Activated CD8-positive, alpha-beta memory T cell treated with anti-CD3 and anti-CD28 coated beads, Interleukin-2, amount 10 ng/mL, durations not matched to agents 7 days and 5 days (primary cell): Measurements from ENCODE around the gene FAM53A. TPM values are rescaled to one million over a fixed set of nuclear protein-coding genes. Genes with fewer than 3 reads are reported as not detected.

Source experiments
- ATAC-seq: fragments of 150-1000 bp; cut with Tn5 transposase; one replicate; pipeline ENCODE4 v1.10.0; 2021; ENCODE audit warnings: moderate library complexity
- CTCF ChIA-PET: fragments of 350-600 bp; sonication (Branson Sonifier 250); formaldehyde crosslinking; loops from one replicate; lab custom pipeline; 2021; ENCODE audit warnings: antibody characterized with exemption; lab: Charles Lee
- DNase-seq: peaks from one replicate; pipeline ENCODE4 v3.0.0-alpha.2; 2020
- H3K27ac Mint-ChIP-seq: one replicate; pipeline ENCODE4 v1.8.0; 2021; ENCODE audit warnings: mild to moderate bottlenecking, mixed read lengths
- H3K27me3 Mint-ChIP-seq: one replicate; pipeline ENCODE4 v1.8.0; 2021; ENCODE audit warnings: mixed read lengths
- H3K36me3 Mint-ChIP-seq: one replicate; pipeline ENCODE4 v1.8.0; 2021; ENCODE audit warnings: mild to moderate bottlenecking, mixed read lengths
- H3K4me1 Mint-ChIP-seq: one replicate; pipeline ENCODE4 v1.8.0; 2021; ENCODE audit warnings: mixed read lengths
- H3K4me3 Mint-ChIP-seq: one replicate; pipeline ENCODE4 v1.8.0; 2021; ENCODE audit warnings: mild to moderate bottlenecking, moderate library complexity, mixed read lengths
- H3K9me3 Mint-ChIP-seq: one replicate; pipeline ENCODE4 v1.8.0; 2022; ENCODE audit warnings: low read depth, mixed read lengths
- total RNA-seq, 2 experiments: library from RNA; stranded (reverse); gene quantifications; one replicate each; pipeline ENCODE4 v1.2.3, GENCODE V29; 2021

Gene FAM53A
- total RNA-seq, 2 experiments from 2014 or later, result 0.23 to 1.6 TPM

DNA sequence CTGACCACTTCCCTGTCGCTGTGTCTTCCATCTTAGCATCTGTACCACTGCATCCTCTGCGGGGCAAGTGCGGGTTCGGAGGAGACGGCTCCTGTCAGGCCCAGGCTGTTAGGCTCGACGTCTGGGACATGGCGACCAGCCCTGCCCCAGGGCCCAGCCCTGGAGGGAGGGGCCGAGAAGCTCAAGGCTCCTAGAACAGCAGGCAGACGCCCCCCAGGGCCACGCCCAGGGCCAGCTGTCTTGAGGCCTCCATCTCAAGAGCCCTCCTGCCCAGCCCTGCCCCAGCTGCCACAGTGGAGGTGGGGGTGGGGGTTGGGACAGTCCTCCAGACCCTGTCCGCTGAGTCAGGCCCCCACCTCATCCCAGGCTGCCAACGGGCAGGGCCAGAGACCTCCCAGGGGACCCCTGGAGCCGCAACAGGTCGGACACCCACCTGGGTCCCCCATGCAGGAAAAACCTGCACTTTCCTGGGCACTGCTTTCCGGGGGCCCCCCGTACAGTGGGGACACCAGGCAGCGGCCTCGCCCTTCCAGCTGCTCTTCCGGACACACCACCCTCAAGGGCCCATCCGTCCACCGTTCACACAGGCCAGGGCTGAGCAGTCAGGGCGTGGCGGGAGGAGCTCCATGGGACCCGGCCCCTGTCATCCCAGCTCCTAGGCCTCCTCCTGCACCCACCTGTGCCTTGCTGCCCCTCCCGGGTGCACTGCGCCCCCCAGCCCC is 83.1 kb downstream of the FAM53A start:
- Mint-ChIP-seq H3K27ac (no peak overlapping the region), H3K27me3 (no peaks in the 10 kb centered on the region), H3K4me3 (no peak overlapping the region), H3K4me1 (peaks cover 16% of the 10 kb centered on the region), H3K36me3 (no peaks in the 10 kb centered on the region), H3K9me3 (no peaks in the 10 kb centered on the region)
- CTCF ChIA-PET, result no interaction called here
- no peak for ATAC-seq
- DNase-seq, result no peak

DNA sequence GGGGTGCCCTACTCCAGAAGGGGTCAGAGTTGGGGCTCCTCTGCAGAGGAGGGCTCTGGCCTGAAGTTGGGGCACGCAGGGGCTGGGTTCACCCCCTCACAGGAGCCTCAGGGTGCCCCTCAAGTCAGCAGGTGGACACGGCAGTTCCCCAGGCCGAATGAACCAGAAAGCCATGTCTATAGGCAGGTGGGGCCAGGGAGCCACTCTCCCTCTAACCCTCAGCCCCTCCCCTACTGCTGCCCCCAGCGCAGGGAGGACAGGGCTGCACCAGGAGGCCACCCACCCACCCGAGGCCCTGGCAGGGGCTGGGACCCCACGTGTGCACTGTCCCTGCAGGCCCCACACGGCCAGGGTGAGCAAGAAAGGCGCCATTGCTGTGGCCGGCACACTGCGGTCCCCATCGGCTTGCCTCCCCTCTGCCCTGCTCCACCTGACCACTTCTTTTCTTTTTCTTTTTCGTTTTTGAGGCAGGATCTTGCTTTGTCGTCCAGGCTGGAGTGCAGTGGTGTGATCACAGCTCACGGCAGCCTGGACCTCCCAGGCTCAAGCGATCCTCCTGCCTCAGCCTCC is 83.8 kb downstream of the FAM53A start:
- no peaks in the 10 kb centered on the region for H3K27me3 Mint-ChIP-seq
- peaks cover 11% of the 10 kb centered on the region for H3K4me1 Mint-ChIP-seq
- DNase-seq (no peak), ATAC-seq (no peak)
- H3K9me3 Mint-ChIP-seq, result no peaks in the 10 kb centered on the region
- H3K27ac Mint-ChIP-seq, result no peak overlapping the region
- no peak overlapping the region for H3K4me3 Mint-ChIP-seq
- CTCF ChIA-PET, result no interaction called here
- no peaks in the 10 kb centered on the region for H3K36me3 Mint-ChIP-seq

DNA sequence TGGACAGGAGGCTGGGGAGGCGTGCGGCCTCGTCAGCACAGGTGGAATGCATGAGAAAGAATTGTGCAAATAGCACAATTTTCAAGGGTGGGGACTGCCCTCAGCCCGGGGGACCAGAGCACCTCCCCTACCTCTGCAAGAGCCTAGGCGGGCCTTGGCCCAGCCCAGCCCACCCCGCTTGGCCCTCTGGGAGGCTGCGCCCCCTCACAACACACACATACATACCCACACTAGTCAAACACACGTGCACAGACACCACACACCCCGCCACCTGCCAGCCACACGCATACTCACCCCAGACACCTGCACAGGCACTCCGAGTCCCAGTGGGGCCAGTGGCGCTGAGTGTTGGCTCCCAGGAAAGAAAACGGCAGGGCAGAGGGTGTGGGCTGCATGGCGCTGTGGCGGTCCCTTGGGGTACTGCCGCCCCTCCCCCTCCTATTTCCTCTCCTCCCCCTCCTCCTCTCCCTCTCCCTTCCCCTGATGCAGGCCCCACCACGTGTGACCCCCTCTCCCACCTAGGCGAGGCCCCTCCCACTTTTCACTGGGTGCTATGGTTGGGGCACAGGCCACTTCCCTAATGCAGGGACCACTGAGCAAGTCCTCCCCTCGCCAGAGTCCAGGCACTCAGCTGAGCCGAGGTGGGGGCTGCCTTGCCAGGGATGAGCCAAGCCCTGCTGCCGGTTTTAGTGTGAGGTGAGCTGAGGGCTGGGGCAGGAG is 84.5 kb downstream of the FAM53A start:
- CTCF ChIA-PET, result no interaction called here
- no peaks in the 10 kb centered on the region for H3K9me3 Mint-ChIP-seq
- H3K27me3 Mint-ChIP-seq, result no peaks in the 10 kb centered on the region
- no peaks in the 10 kb centered on the region for H3K36me3 Mint-ChIP-seq
- H3K27ac Mint-ChIP-seq, result no peak overlapping the region
- DNase-seq (no peak), ATAC-seq (no peak)
- H3K4me3 Mint-ChIP-seq, result no peak overlapping the region
- H3K4me1 Mint-ChIP-seq, result peaks cover 5% of the 10 kb centered on the region

DNA sequence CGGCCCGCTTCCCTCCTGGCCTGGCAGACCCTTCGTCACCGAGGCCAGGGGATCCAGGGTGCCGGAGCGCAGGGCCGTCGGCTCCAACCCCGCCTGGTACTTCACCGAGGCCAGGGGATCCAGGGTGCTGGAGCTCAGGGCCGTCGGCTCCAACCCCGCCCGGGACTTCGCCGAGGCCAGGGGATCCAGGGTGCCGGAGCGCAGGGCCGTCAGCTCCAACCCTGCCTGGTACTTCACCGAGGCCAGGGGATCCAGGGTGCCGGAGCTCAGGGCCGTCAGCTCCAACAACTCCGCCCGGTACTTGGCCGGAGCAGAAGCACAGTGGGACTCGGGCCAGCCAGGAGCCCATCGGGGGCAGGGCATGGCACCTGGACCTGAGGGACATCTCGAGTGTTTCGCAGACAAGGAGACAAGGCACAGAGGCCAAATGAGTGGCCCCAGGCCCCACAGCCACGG is 85.1 kb downstream of the FAM53A start:
- no peaks in the 10 kb centered on the region for H3K36me3 Mint-ChIP-seq
- H3K4me1 Mint-ChIP-seq, result peaks cover 2% of the 10 kb centered on the region
- no peaks in the 10 kb centered on the region for H3K27me3 Mint-ChIP-seq
- no peaks in the 10 kb centered on the region for H3K9me3 Mint-ChIP-seq
- CTCF ChIA-PET, result no interaction called here
- no peak overlapping the region for H3K27ac Mint-ChIP-seq
- no peak overlapping the region for H3K4me3 Mint-ChIP-seq
- DNase-seq (no peak), ATAC-seq (no peak)

DNA sequence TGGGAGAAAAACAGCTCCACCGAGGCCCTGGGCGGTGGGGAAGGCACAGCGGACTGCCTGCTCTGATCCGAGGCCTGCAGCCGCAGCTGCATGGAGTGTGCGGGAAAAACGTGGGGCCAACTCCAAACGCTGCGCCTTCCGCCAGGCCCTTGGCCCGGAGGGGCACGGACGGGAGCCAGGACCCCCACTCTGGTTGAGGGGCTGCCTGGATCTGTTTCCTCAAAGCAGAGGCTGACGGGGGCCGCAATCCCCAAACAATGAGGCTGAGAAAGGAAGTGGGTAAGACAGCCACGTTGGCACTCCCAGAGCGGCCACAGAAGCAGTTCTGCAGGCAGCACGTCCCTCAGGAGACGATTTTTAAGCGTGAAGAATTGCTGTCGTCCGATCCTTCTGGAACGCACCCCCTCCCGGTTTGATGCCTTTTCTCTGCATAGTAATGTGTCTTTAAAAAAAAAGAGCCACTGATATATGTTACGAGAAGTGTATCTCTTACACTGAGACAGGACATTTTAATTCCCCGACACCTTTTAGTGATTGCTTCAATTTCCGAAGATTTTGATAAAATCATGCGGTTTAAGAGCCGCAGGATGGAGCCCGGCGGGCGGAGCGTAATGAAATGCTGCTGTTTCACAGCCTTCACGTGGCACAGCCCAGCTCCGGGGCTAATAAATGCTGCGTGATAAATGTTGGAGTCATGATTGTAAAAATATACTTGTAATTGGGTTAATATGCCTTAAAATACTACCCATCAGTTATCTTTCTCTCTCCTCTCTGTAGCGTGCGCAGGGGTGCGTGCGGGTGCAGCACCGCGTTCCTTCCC is 85.7 kb downstream of the FAM53A start:
- Mint-ChIP-seq H3K9me3 (peaks cover under 1% of the 10 kb centered on the region), H3K36me3 (no peaks in the 10 kb centered on the region), H3K4me3 (no peak overlapping the region), H3K27ac (no peak overlapping the region), H3K4me1 (peaks cover under 1% of the 10 kb centered on the region), H3K27me3 (no peaks in the 10 kb centered on the region)
- DNase-seq (no peak), ATAC-seq (no peak)
- CTCF ChIA-PET, result no interaction called here

DNA sequence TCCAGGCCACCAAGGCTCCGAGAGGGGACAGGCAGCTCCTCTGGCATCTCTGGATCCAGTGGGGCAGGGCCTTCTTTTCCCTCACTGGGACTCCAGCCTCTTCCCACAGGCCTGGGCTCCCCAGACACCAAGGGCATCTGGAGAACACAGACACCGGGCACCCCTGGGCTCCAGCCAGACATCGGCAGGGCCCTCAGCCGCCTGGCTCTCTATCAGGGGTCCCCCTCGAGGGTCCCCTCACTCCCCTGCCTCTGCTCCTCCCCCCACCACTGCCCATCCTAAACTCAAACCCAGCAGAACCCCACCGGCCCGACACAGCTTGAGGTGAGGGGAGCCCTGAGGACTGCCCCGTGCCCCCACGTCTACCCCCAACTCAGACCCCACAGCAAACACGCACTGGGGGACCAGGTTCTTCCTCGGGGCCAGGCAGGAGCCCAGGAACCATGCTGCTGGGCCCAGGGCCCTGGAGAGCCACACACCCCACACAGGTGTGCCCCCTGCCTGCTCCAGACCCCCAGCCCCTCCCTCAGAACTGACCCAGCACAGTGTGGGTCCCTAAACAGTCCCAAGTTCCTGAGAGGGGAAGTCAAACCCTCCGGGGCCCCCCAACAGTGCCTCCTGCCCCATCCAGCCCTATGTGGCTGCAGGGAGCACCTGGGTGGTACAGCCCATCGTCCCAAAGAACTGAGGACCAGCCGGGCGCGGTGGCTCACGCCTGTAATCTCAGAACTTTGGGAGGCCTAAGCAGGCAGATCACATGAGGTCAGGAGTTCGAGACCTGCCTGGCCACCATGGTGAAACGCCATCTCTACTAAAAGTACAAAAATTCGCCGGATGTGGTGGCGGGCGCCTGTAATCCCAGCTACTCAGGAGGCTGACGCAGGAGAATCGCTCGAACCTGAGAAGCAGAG is 86.8 kb downstream of the FAM53A start:
- Mint-ChIP-seq H3K9me3 (peaks cover 2% of the 10 kb centered on the region), H3K36me3 (no peaks in the 10 kb centered on the region), H3K4me1 (no peaks in the 10 kb centered on the region), H3K4me3 (no peak overlapping the region), H3K27ac (no peak overlapping the region), H3K27me3 (no peaks in the 10 kb centered on the region)
- CTCF ChIA-PET, result no interaction called here
- ATAC-seq (no peak), DNase-seq (no peak)

DNA sequence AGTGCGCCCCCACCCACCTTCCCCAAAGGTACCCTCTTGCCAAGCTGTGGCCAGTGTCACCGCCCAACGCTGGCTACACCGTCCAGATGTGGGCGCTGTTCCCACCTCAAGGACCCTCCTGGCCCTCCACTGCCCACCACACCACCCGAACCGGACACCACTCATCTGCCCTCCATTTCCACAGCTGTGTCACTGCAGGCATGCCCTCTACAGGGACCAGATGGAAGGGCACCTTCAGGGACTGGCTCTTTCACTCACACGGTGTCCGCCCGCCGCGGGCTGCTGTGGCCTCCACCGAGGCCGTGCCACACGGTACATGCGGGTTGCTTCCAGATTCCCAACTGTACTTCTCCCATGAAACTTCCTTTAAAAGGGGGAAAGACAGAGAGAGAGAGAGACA is 87.7 kb downstream of the FAM53A start:
- CTCF ChIA-PET, result no interaction called here
- Mint-ChIP-seq H3K4me3 (no peak overlapping the region), H3K27ac (no peak overlapping the region), H3K36me3 (no peaks in the 10 kb centered on the region), H3K27me3 (no peaks in the 10 kb centered on the region), H3K9me3 (peaks cover 6% of the 10 kb centered on the region), H3K4me1 (no peaks in the 10 kb centered on the region)
- no peak for DNase-seq
- no peak for ATAC-seq

DNA sequence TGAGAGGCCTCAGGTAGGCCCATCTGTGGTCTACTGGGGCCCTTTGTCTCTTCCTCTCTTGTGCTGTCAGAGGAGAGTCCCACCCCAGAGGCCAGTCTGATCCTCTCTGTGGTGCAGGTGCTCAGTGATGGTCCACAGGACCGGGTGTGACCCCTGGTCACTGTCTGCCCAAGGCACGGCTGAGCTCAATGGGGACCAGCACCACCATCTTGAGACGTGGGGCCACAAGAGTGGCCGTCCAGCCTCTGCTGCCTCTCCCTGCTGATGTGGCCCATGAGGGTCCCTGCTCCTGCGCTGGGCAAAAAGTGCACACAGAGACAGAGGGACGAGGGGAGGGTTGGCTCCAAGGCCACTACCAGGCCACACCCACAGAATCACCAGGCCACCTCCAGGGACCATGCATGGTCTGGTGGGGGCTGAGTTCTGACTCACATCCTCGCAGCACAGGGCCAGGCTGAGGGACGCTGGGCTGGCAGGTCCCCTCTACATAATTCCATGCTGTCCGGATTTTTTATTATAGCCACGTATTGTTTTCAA is 88.3 kb downstream of the FAM53A start:
- no peak for DNase-seq
- Mint-ChIP-seq H3K9me3 (peaks cover 6% of the 10 kb centered on the region), H3K27me3 (no peaks in the 10 kb centered on the region), H3K4me1 (no peaks in the 10 kb centered on the region), H3K36me3 (no peaks in the 10 kb centered on the region), H3K27ac (no peak overlapping the region), H3K4me3 (no peak overlapping the region)
- CTCF ChIA-PET, result no interaction called here
- ATAC-seq, result no peak

DNA sequence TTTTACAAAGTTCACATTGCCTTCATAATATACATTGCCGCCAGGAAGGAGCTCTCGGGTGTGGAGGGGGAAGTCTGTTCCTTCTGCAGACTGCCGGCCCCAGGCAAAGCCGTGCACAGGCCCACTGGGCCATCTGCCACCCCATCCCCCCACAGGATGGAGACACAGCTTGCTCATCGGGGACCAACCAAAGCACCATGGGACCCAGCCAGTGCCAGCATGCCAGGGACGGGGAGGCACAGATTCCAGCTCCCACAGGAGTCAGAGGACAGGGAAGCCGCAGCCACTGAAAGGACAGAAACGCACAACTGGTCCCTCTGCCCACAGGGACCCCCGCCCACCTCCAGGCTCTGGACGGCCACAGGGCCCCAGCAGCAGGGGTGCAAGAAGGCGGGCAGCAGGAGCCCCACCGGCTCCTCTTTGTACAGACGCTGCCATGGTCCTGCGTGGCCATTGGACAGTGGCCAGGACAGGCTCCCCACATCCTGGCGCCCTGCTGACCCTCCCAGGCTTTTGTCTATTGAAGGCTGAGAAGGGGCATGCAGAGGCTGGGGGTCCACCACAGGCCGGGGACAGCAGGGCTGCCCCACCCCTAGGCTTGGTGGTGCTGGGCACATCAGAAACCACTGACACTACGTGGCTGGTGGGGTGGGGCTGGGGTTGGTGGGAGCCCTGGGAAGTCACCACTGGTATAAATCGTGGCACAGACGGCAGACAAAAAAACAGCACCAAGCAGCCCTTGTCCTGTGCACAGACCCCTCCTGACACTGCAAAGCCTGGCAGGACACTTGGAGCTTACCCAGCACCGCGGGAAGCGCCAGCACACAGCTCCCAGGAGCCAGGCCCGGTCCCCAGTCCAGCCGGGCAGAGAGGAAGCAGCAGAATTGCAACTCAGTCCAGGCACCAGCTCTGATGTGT is 89.0 kb downstream of the FAM53A start:
- no peak overlapping the region for H3K4me3 Mint-ChIP-seq
- CTCF ChIA-PET, result interaction anchor here (0.8 kb wide), 1 partner anchor 34 kb away, joined by 3 read pairs; no protein-coding TSS in a partner anchor
- peaks cover 4% of the 10 kb centered on the region for H3K27me3 Mint-ChIP-seq
- ATAC-seq, result no peak
- no peak overlapping the region for H3K27ac Mint-ChIP-seq
- H3K36me3 Mint-ChIP-seq, result no peaks in the 10 kb centered on the region
- no peaks in the 10 kb centered on the region for H3K4me1 Mint-ChIP-seq
- peaks cover 6% of the 10 kb centered on the region for H3K9me3 Mint-ChIP-seq
- DNase-seq, result no peak

DNA sequence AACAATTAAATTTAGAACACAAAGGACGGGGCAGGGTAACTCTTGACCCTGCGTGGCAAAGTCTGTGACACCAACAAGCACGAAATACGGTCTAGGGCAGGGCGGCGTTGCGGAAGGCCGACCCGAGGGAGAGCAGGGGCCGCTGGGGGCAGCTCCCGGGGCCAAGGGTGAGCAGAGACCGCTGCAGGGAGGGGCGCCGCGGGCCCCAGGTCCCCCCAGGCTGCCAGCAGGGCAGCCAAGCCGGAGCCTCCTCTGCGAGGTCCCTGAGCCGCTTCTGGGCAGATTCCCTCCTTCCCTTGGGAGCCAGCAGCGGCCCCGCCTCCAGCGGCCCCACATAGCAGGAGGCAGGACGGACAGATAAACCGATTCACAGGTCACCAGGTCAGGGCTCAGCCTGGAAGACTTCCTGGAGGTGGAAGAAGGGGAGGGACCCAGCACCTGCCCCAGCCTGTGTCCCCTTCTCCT is 90.2 kb downstream of the FAM53A start:
- Mint-ChIP-seq H3K27me3 (peaks cover 7% of the 10 kb centered on the region), H3K27ac (no peak overlapping the region), H3K4me3 (no peak overlapping the region), H3K9me3 (peaks cover 6% of the 10 kb centered on the region), H3K4me1 (no peaks in the 10 kb centered on the region), H3K36me3 (no peaks in the 10 kb centered on the region)
- DNase-seq (no peak), ATAC-seq (no peak)
- CTCF ChIA-PET, result no interaction called here

DNA sequence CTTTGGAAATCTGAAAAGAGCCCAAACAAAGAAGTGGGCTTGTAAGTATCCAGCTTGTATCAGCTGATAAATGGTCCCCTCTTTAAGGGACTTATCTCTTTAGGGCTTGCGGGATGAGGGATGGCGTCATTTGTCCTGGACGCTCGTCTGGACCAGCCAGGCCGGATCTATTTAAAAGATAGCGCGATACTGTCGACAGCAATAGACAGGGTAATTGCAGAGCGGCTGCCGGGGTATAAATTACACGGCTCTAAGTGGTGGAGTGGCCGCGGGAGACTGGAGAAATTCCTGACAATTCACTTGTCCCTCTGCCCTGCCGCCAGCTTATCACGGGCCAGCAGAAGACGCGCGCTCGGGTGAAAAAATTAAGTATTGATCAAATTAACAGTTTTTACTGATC is 90.7 kb downstream of the FAM53A start:
- no peak for ATAC-seq
- H3K4me3 Mint-ChIP-seq, result no peak overlapping the region
- peaks cover 12% of the 10 kb centered on the region for H3K27me3 Mint-ChIP-seq
- CTCF ChIA-PET, result no interaction called here
- no peaks in the 10 kb centered on the region for H3K36me3 Mint-ChIP-seq
- no peak for DNase-seq
- no peaks in the 10 kb centered on the region for H3K4me1 Mint-ChIP-seq
- H3K9me3 Mint-ChIP-seq, result peaks cover 6% of the 10 kb centered on the region
- H3K27ac Mint-ChIP-seq, result no peak overlapping the region
